GM18951 (cell line): Measurements from ENCODE around the gene TMEM8B.

Experiments used
- POLR2A ChIP-seq: IDR thresholded peaks from 4 replicates; pipeline ENCODE4 v1.6.1; 2011; ENCODE audit warnings: mild to moderate bottlenecking; ENCODE audit not compliant: insufficient read length, insufficient read depth; ENCODE audit errors: extremely low read depth
- in situ Hi-C: fragments of 300-500 bp; cut with MboI; formaldehyde crosslinking; loops from one replicate; pipeline ENCODE4 v1.12.0; 2022; ENCODE audit warnings: low sequenced_read_pairs, mixed read lengths, inconsistent platforms; ENCODE audit not compliant: unreplicated experiment

The TMEM8B gene

GRCh38 chr9:35829084-35829763, at the start of gene TMEM8B:
Gene TMEM8B (plus strand): TSS chr9:35829228. CDS start chr9:35829448, 220 bp downstream.
- peak; percentile 51 for TF ChIP-seq POLR2A
- in situ Hi-C loops: no loop called here

- in situ Hi-C loops: loop anchor here (25.0 kb wide), 1 partner anchor 106 kb away; no protein-coding TSS in a partner anchor
Observed at GRCh38 chr9:35781066-35781465, 48.0 kb upstream of the TMEM8B start.

GRCh38 chr9:35783418-35783817, 45.6 kb upstream of the TMEM8B start:
- TF ChIP-seq POLR2A: no peak
- in situ Hi-C loops: loop anchor here (25.0 kb wide), 1 partner anchor 104 kb away; no protein-coding TSS in a partner anchor

More at GRCh38 chr9:35781066-35781465, 48.0 kb upstream of the TMEM8B start:
- no peak for TF ChIP-seq POLR2A

- TF ChIP-seq POLR2A: no peak
- in situ Hi-C loops: loop anchor here (25.0 kb wide), 1 partner anchor 98 kb away; no protein-coding TSS in a partner anchor
Observed at GRCh38 chr9:35789541-35789940, 39.5 kb upstream of the TMEM8B start.

- in situ Hi-C loops: loop anchor here (25.0 kb wide), 1 partner anchor 97 kb away; no protein-coding TSS in a partner anchor
- TF ChIP-seq POLR2A: no peak
Observed at GRCh38 chr9:35790025-35790384, 39.0 kb upstream of the TMEM8B start.

- TF ChIP-seq POLR2A: no peak
- in situ Hi-C loops: loop anchor here (25.0 kb wide), 1 partner anchor 97 kb away; no protein-coding TSS in a partner anchor
Observed at GRCh38 chr9:35790385-35791296, 38.4 kb upstream of the TMEM8B start.

- in situ Hi-C loops: loop anchor here (25.0 kb wide), 1 partner anchor 96 kb away; no protein-coding TSS in a partner anchor
- no peak for TF ChIP-seq POLR2A
Observed at GRCh38 chr9:35791297-35791921, 37.6 kb upstream of the TMEM8B start, which contains the start of gene NPR2. Gene NPR2 (plus strand): TSS chr9:35791591. CDS start chr9:35792409, 818 bp downstream.

- in situ Hi-C loops: loop anchor here (25.0 kb wide), 1 partner anchor 95 kb away; no protein-coding TSS in a partner anchor
- TF ChIP-seq POLR2A: no peak
Observed at GRCh38 chr9:35792024-35792813, 36.8 kb upstream of the TMEM8B start.

- no peak for TF ChIP-seq POLR2A
- in situ Hi-C loops: loop anchor here (25.0 kb wide), 1 partner anchor 94 kb away; no protein-coding TSS in a partner anchor
Observed at GRCh38 chr9:35792826-35793225, 36.2 kb upstream of the TMEM8B start.

- in situ Hi-C loops: loop anchor here (25.0 kb wide), 1 partner anchor 94 kb away; no protein-coding TSS in a partner anchor
Observed at GRCh38 chr9:35793461-35793860, 35.6 kb upstream of the TMEM8B start.

GRCh38 chr9:35795695-35796094, 33.3 kb upstream of the TMEM8B start:
- in situ Hi-C loops: loop anchor here (25.0 kb wide), 1 partner anchor 92 kb away; no protein-coding TSS in a partner anchor
- no peak for TF ChIP-seq POLR2A

More at GRCh38 chr9:35793461-35793860, 35.6 kb upstream of the TMEM8B start:
- no peak for TF ChIP-seq POLR2A

GRCh38 chr9:35797311-35798109, 31.5 kb upstream of the TMEM8B start:
- TF ChIP-seq POLR2A: no peak
- in situ Hi-C loops: loop anchor here (25.0 kb wide), 1 partner anchor 90 kb away; no protein-coding TSS in a partner anchor
